ENCODE measurements around the gene HTRA1. TPM values are rescaled to one million over a fixed set of nuclear protein-coding genes. Genes with fewer than 3 reads are reported as not detected.

Gene HTRA1
- total RNA-seq, 1 donor from 2014 or later, result 62.6 TPM

GRCh38 chr10:122515588-122516231 is 54.4 kb downstream of the HTRA1 start:
- H3K9me3 ChIP-seq (replicated peaks), result no peaks in the 10 kb centered on the region
- H3K4me3 ChIP-seq, result no peak overlapping the region
- peak overlapping the region; percentile 79 for H3K27ac ChIP-seq (replicated peaks)
- peaks cover 16% of the 10 kb centered on the region for H3K4me1 ChIP-seq
- peak; percentile 39 for DNase-seq
- no peaks in the 10 kb centered on the region for H3K27me3 ChIP-seq (ENCODE audit: low read depth)
- no peak for TF ChIP-seq CTCF (IDR thresholded peaks at IDR 0.05; ENCODE audit: borderline replicate concordance)
- intact Hi-C loops (cut with micrococcal nuclease), result no loop called here
- peaks cover 32% of the 10 kb centered on the region for H3K36me3 ChIP-seq

DNA sequence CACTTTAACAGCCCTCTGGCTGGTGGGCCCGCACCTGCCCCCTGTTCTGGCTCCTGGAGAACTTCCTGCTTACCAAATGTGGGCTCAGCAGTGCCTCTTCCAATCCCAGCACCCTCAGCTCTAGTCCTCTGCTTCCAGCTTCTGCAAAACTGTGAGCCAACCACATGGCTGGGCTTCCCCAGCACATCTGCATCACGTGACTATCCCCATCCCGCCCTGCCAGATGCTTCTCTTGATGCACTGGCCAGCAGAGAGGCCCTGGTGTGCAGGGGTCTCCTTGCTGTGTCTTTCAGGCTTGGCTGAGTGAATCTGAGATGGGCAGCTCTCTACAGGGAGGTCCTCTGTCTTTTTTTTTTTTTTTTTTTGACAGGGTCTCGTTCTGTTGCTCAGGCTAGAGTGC is 55.4 kb downstream of the HTRA1 start:
- intact Hi-C loops (cut with micrococcal nuclease), result no loop called here
- Histone ChIP-seq H3K36me3 (peaks cover 26% of the 10 kb centered on the region), H3K27me3 (ENCODE audit: low read depth) (no peaks in the 10 kb centered on the region), H3K27ac (replicated peaks) (peak overlapping the region; percentile 79), H3K9me3 (replicated peaks) (no peaks in the 10 kb centered on the region), H3K4me3 (no peak overlapping the region), H3K4me1 (peaks cover 16% of the 10 kb centered on the region)
- DNase-seq, result no peak
- no peak for TF ChIP-seq CTCF (IDR thresholded peaks at IDR 0.05; ENCODE audit: borderline replicate concordance)

GRCh38 chr10:122519144-122519543 is 57.8 kb downstream of the HTRA1 start:
- Histone ChIP-seq H3K27me3 (ENCODE audit: low read depth) (no peaks in the 10 kb centered on the region), H3K4me1 (peaks cover 14% of the 10 kb centered on the region), H3K27ac (replicated peaks) (no peak overlapping the region), H3K4me3 (no peak overlapping the region), H3K9me3 (replicated peaks) (no peaks in the 10 kb centered on the region), H3K36me3 (peaks cover 14% of the 10 kb centered on the region)
- TF ChIP-seq CTCF (IDR thresholded peaks at IDR 0.05; ENCODE audit: borderline replicate concordance), result no peak
- DNase-seq, result no peak
- intact Hi-C loops (cut with micrococcal nuclease), result no loop called here

GRCh38 chr10:122519873-122520272 is 58.5 kb downstream of the HTRA1 start:
- Histone ChIP-seq H3K4me1 (peaks cover 9% of the 10 kb centered on the region), H3K36me3 (peaks cover 8% of the 10 kb centered on the region), H3K27ac (replicated peaks) (no peak overlapping the region), H3K9me3 (replicated peaks) (no peaks in the 10 kb centered on the region), H3K27me3 (ENCODE audit: low read depth) (no peaks in the 10 kb centered on the region), H3K4me3 (no peak overlapping the region)
- intact Hi-C loops (cut with micrococcal nuclease), result no loop called here
- TF ChIP-seq CTCF (IDR thresholded peaks at IDR 0.05; ENCODE audit: borderline replicate concordance), result no peak
- no peak for DNase-seq

- H3K27ac ChIP-seq (replicated peaks), result no peak overlapping the region
- H3K9me3 ChIP-seq (replicated peaks), result no peaks in the 10 kb centered on the region
- intact Hi-C loops (cut with micrococcal nuclease), result no loop called here
- H3K4me3 ChIP-seq, result no peak overlapping the region
- H3K27me3 ChIP-seq (ENCODE audit: low read depth), result no peaks in the 10 kb centered on the region
- TF ChIP-seq CTCF (IDR thresholded peaks at IDR 0.05; ENCODE audit: borderline replicate concordance), result no peak
- DNase-seq, result no peak
- H3K4me1 ChIP-seq, result peaks cover 7% of the 10 kb centered on the region
- H3K36me3 ChIP-seq, result peaks cover 2% of the 10 kb centered on the region
These were observed 59.7 kb downstream of the HTRA1 start for GRCh38 chr10:122521011-122521410.
